HG03060 (cell line): ENCODE data around the gene PCAT6.
"Not testable (repeated sequence)": the region's sequence is repeated elsewhere in the genome, so short reads cannot be mapped to it uniquely, and the experiment has no call there.

Source experiments
- ATAC-seq: cut with Tn5 transposase; IDR thresholded peaks from one replicate; pipeline ENCODE4 v1.9.1; 2021; ENCODE audit warnings: low read depth, moderate number of reproducible peaks; ENCODE audit not compliant: unreplicated experiment

PCAT6 gene

DNA sequence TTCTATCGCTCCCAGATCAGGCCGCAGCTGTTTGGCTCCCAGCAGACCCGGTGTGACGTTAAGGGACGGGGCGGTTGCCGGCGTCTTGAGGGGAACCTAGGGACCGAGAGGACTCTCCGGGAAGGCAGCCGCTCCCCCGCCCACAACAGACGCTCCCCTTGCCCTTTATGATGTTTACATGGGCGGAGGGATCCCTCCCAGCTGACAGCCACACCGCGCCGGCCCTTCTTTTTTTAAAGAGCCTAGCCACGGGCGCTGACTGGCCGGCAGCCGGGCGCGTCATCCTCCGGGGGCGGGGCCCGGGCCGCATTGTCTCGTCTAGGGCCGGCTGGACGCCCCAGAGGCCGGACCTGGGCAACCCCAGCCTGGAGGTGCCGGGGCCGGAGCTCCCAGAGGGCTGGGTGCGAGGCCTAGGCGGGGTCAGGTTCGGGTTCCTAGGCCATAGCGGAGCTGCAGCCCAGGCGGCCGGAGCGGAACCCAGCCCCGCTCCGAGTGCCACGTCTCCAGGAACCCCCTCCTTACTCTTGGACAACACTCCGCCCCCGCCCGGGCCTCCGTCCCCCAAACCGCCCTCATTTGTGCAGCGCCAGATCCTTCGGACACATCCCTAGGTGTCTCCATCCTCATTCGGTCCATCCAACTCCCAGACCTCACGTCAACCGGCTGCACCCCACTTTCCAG lies at the start of gene PCAT6:
Gene PCAT6, plus strand, starts transcription at position 340 of the 681 bp plus-strand sequence.
- peak; percentile 36 for ATAC-seq

GRCh38 chr1:202762019-202762418 lies 48.7 kb upstream of the PCAT6 start:
- no peak for ATAC-seq

GRCh38 chr1:202765721-202766120 lies 45.0 kb upstream of the PCAT6 start:
- no peak for ATAC-seq

DNA sequence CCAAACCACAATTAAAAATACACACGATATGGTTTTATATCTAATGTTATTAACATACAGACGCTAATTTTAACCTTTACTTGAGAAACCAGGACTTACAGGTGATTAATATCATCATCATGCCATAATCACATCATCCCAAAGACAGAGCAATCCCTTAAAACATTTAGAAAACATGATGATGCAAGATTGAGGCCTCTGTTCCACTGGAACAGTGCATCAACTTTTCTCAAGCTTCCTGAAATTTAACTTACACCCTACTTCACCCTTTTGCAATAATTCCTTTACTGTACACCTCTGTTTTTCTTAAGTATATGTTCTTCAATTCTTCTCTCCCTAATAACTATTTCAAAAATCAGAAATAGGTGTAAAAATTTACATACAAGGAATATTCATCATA lies 40.6 kb upstream of the PCAT6 start:
- ATAC-seq: no peak

DNA sequence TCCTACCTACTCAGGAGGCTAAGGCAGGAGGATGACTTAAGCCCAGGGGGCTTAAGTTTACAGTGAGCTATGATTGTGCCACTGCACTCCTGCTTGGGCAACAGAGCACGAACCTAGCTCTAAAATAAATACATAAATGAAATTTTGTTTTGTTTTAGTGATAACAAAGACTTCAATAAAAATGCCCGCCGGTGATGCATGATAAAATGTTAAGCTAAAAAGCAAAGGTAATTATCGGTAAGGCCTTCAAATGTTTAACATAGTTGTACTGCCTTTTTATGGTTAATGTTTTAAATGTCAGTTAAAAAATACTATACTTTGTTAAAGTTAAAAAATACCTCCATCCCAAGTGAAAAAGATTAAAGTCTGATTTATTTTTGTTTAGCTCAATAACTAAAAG lies 29.6 kb upstream of the PCAT6 start:
- no peak for ATAC-seq

DNA sequence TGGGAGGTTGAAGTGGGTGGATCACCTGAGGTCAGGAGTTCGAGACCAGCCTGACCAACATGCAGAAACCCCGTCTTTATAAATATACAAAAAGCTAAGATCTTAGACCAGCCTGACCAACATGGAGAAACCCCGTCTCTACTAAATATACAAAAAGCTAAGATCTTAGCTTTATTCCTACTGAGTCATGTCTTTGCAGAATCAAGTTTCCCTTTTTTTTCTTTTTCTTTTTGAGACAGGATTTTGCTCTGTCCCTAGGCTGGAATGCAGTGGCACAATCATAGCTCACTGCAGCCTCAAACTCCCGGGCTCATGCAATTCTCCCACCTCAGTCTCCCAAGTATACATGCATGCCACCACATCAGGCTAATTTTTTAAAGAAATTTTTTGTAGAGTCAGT lies 23.9 kb upstream of the PCAT6 start:
- ATAC-seq: no peak

- no peak for ATAC-seq
Measured at GRCh38 chr1:202788800-202789199, 22.0 kb upstream of the PCAT6 start.

- no peak for ATAC-seq
Measured at GRCh38 chr1:202791077-202791747, 19.5 kb upstream of the PCAT6 start.

GRCh38 chr1:202794051-202794740 lies 16.6 kb upstream of the PCAT6 start:
- ATAC-seq: no peak

GRCh38 chr1:202794931-202795330 lies 15.8 kb upstream of the PCAT6 start:
- ATAC-seq: not testable (repeated sequence)

- no peak for ATAC-seq
Measured at GRCh38 chr1:202796670-202797069, 14.1 kb upstream of the PCAT6 start.

GRCh38 chr1:202798260-202798659 lies 12.5 kb upstream of the PCAT6 start:
- ATAC-seq: no peak

DNA sequence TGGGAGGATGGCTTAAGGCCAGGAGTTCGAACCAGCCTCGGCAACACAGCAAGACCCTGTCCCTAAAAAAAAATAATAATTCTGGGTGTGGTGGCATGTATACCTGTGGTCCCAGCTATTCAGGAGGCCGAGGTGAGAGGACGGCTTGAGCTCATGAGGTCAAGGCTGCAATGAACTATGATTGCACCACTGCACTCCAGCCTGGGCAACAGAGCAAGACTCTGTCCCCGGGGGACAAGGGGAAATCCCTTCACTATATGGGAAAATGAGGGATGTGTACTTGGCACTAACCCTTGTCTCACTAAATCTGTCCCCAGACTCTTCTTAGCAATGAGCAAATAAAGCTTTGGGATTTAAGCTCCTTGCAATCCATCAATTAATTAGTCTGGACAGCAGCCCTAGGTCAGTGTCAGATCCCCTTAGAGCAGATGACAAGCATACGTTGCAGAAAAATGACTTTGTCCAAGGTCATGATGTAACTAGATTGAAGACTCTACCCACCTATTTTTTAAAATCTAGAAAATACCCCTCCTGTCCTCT lies 11.9 kb upstream of the PCAT6 start:
- ATAC-seq: no peak

DNA sequence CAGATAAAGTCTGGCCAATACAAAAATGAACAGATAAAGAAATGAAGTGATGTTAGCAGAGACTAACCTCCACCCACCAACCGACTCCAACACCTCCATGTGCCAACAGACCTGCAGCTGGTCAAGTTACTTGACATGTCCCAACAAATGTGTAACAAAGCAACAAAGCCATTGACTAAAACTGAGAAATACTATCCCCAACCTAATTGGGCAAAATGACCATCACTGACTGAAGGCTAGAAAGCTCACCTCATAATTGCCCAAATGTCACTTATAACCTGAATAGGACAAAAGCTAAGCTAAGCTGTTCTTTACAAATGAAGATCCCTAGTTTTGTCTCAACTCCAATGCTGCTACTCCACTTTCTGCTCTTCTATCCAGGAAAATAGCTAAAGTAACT lies 10.0 kb upstream of the PCAT6 start:
- no peak for ATAC-seq

DNA sequence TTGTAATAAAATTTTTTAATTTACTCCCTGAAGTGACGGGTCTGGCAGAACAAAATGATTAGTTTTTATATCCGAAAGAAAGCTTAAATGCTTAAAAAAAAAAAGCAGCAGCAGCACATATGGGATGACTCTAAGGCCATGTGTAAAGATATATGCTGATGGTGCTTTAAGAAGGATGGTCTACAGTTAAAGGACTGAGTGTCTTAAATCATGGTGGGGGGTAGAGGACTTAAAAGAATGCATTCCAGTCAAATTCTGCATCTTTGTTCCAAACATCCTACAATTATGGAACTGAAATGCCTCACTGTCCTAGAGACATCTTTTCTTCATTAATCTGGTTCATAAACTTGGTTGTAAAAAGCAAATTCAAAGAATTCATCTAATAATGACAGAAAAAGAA lies 9.6 kb upstream of the PCAT6 start:
- no peak for ATAC-seq

DNA sequence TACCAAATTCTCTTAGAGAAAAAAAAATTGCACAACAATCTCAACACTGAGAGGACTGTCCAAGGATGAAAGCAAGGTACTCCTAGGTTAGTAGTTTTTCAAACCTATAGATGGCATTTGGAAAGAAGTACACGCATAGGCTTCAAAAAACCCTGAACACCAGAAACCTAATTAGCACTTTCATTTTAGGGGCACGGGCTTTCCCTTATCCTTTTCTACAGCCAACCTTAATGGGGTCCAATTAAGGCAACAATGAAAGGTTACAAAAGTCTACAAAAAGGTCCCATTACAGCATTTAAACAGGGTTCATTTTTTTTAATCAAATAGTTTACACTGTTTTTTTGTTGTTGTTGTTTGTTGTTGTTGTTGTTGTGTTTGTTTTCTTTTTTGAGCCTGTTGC lies 8.7 kb upstream of the PCAT6 start:
- ATAC-seq: no peak

- ATAC-seq: no peak
Measured at GRCh38 chr1:202802998-202803932, 7.5 kb upstream of the PCAT6 start.

- no peak for ATAC-seq
Measured at GRCh38 chr1:202804126-202804525, 6.6 kb upstream of the PCAT6 start.

DNA sequence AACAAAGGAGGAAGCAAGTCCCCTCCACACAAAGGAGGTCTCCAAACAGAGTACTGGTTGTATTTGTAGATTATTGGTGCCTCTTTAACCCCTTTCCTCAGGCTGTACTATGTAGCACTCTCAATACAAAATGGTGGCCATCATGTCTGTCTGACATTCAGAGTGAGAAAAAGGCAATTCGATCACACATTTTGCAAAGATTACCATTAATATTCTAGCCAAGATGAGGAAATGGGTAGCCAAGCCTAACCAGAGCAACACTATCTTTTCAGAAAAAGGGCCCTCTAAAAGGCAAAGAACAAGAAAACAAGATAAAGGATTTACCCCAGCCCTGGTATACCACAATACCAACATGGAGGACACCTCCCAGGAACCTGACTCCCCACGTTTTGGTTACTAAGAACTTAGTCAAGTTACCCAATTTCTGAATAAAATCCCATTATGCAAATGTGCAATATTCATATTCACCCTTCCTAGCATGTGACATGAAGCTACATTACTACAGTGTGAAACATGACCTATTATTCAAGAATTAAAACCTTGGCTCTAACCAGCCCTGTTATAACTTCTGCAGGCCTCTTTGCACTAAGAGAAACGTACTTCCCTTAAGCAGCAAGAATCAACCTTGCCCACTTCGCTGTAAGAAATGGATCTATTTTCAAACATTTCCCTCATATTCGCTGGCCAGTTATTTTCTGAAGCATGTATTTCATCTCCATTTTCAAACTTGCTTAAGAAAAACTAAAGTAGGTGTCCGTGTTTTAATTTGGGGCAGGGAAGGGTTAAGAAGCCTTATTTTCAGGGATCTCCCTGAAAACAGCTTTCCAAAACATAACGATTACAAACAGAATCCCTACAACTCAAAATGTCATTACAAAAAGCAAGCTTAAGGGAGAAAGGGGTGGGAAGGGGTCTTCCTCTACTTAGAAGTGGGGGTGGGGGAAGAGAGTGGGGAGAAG lies 4.6 kb upstream of the PCAT6 start:
- no peak for ATAC-seq
